Keratinocyte (primary cell): ENCODE measurements around the gene SHISA5. TPM values are rescaled to one million over a fixed set of nuclear protein-coding genes. Genes with fewer than 3 reads are reported as not detected.

Source experiments
- DNase-seq: peaks from one replicate; pipeline ENCODE4 v3.0.0-alpha.2; 2011; ENCODE audit warnings: low read depth, missing footprints, low spot score
- FAIRE-seq: peaks from 2 replicates; lab custom pipeline; 2011; peaks lifted over from hg19 to GRCh38; lab: Jason Lieb, UNC
- H2AFZ ChIP-seq: 2 replicates; pipeline ENCODE4 v1.6.0; 2012; ENCODE audit warnings: low read length, control low read depth, inconsistent platforms; ENCODE audit not compliant: control insufficient read depth
- H3K27ac ChIP-seq: 2 replicates; pipeline ENCODE4 v1.5.1; 2011; ENCODE audit warnings: low read length; ENCODE audit not compliant: control insufficient read depth, insufficient read depth
- H3K27me3 ChIP-seq: 3 replicates; pipeline ENCODE4 v1.6.0; 2011; ENCODE audit warnings: low read length; ENCODE audit not compliant: control insufficient read depth, insufficient read depth; ENCODE audit errors: extremely low read depth
- H3K36me3 ChIP-seq, 2 experiments: 2 replicates in 1 of 2; 3 replicates in 1 of 2; pipeline ENCODE4 v1.5.1; 2011; ENCODE audit warnings: low read length in 2 of 2, mild to moderate bottlenecking in 1 of 2; ENCODE audit not compliant: control insufficient read depth in 2 of 2, insufficient read depth in 2 of 2; ENCODE audit errors: extremely low read depth in 1 of 2
- H3K4me1 ChIP-seq: 3 replicates; pipeline ENCODE4 v1.5.1; 2011; ENCODE audit warnings: low read length; ENCODE audit not compliant: control insufficient read depth, insufficient read depth; ENCODE audit errors: extremely low read depth
- H3K4me2 ChIP-seq: 3 replicates; pipeline ENCODE4 v1.6.0; 2011; ENCODE audit warnings: low read depth, low read length; ENCODE audit not compliant: control insufficient read depth, insufficient read depth; ENCODE audit errors: extremely low read depth
- H3K4me3 ChIP-seq, 3 experiments: fragments of 200-600 bp in 1 of 3; sonication (generic) in 1 of 3; 2 replicates in 2 of 3; 3 replicates in 1 of 3; pipeline ENCODE4 v1.5.1; 2011 to 2016; ENCODE audit warnings: low read length in 3 of 3, mild to moderate bottlenecking in 3 of 3, control low read depth in 2 of 3, inconsistent platforms in 1 of 3, low read depth in 1 of 3, mixed read lengths in 1 of 3, mixed run types in 1 of 3, moderate library complexity in 1 of 3; ENCODE audit not compliant: control insufficient read depth in 2 of 3, insufficient read depth in 2 of 3; ENCODE audit errors: extremely low read depth in 1 of 3
- H3K79me2 ChIP-seq: 2 replicates; pipeline ENCODE4 v1.6.0; 2012; ENCODE audit warnings: low read length; ENCODE audit not compliant: control insufficient read depth, insufficient read depth
- H3K9ac ChIP-seq: 3 replicates; pipeline ENCODE4 v1.6.0; 2011; ENCODE audit warnings: low read length; ENCODE audit not compliant: control insufficient read depth, insufficient read depth; ENCODE audit errors: extremely low read depth
- H3K9me1 ChIP-seq: 3 replicates; pipeline ENCODE4 v1.6.0; 2011; ENCODE audit warnings: low read length; ENCODE audit not compliant: control insufficient read depth, insufficient read depth; ENCODE audit errors: extremely low read depth
- H3K9me3 ChIP-seq: 2 replicates; pipeline ENCODE4 v1.5.1; 2012; ENCODE audit warnings: low read depth, low read length; ENCODE audit not compliant: control insufficient read depth
- H4K20me1 ChIP-seq: 3 replicates; pipeline ENCODE4 v1.6.0; 2011; ENCODE audit warnings: low read length; ENCODE audit not compliant: control insufficient read depth, insufficient read depth; ENCODE audit errors: extremely low read depth
- EZH2 ChIP-seq: IDR thresholded peaks from one replicate; pipeline ENCODE4 v1.6.1; 2012; ENCODE audit warnings: inconsistent platforms, mild to moderate bottlenecking, low read length, moderate library complexity
- dilution Hi-C: fragments of 300-500 bp; cut with MboI; formaldehyde crosslinking; loops from one replicate; pipeline ENCODE4 v1.7.0; 2020; ENCODE audit warnings: low sequenced_read_pairs; ENCODE audit not compliant: extremely low pct_ligation_motif_present
- polyA plus RNA-seq, 5 experiments: library from polyadenylated mRNA; depleted of rRNA in 3 of 5; stranded (reverse) in 3 of 5; stranded (forward) in 1 of 5; unstranded in 1 of 5; fragments of >200 nt; gene quantifications; 1 replicate in 1 of 5; 2 replicates in 3 of 5; 3 replicates in 1 of 5; pipeline versions ENCODE4 v1.2.1 to v1.2.3, GENCODE V29; 2011 to 2012; ENCODE audit warnings: missing spikeins in 2 of 5, low read depth in 1 of 5, low replicate concordance in 1 of 5
- TF ChIP-seq, protein P1 (sequence below), 3 experiments: IDR thresholded peaks in 1 of 3; conservative IDR thresholded peaks in 1 of 3; optimal IDR thresholded peaks in 1 of 3; 2 replicates in 2 of 3; 3 replicates in 1 of 3; pipeline versions ENCODE3 to v1.5.1; 2011; ENCODE audit warnings: low read length in 3 of 3, mild to moderate bottlenecking in 3 of 3, moderate library complexity in 2 of 3, control low read depth in 1 of 3, inconsistent platforms in 1 of 3; ENCODE audit not compliant: insufficient read depth in 2 of 3; ENCODE audit errors: extremely low read depth in 1 of 3

Gene SHISA5
- polyA plus RNA-seq, 1 donor (not counting 4 experiments of a cell fraction or from before 2014, with no cell fraction given) = 94.4 TPM

DNA sequence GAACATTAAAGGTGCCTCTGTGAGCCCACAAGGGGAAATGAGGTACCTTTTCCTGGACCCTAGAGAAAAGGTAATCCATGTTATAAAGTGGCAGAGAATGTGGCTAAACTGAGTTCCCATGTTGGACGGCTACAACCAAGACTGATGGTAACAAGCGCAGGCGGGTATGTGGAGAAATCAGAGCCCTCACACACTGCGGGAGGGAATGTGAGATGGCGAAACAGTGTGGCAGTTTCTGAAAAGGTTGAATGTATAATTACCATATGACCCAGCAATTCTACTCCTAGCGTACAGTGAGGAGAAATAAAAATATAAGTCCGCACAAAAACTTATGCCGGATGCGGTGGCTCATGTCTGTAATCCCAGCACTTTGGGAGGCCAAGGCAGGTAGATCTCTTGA, 24.1 kb upstream of the SHISA5 start:
- no peak for TF ChIP-seq EZH2
- TF ChIP-seq, protein P1, sequence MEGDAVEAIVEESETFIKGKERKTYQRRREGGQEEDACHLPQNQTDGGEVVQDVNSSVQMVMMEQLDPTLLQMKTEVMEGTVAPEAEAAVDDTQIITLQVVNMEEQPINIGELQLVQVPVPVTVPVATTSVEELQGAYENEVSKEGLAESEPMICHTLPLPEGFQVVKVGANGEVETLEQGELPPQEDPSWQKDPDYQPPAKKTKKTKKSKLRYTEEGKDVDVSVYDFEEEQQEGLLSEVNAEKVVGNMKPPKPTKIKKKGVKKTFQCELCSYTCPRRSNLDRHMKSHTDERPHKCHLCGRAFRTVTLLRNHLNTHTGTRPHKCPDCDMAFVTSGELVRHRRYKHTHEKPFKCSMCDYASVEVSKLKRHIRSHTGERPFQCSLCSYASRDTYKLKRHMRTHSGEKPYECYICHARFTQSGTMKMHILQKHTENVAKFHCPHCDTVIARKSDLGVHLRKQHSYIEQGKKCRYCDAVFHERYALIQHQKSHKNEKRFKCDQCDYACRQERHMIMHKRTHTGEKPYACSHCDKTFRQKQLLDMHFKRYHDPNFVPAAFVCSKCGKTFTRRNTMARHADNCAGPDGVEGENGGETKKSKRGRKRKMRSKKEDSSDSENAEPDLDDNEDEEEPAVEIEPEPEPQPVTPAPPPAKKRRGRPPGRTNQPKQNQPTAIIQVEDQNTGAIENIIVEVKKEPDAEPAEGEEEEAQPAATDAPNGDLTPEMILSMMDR (optimal IDR thresholded peaks at IDR 0.05 in 1 of 3, IDR thresholded peaks at IDR 0.05 in 1 of 3, conservative IDR thresholded peaks at IDR 0.05 in 1 of 3; ENCODE audit: extremely low read depth in 1 of 3, insufficient read depth in 2 of 3, low read length in 3 of 3) = no peak
- dilution Hi-C loops = no loop called here
- no peak overlapping the region for H3K4me3 ChIP-seq

DNA sequence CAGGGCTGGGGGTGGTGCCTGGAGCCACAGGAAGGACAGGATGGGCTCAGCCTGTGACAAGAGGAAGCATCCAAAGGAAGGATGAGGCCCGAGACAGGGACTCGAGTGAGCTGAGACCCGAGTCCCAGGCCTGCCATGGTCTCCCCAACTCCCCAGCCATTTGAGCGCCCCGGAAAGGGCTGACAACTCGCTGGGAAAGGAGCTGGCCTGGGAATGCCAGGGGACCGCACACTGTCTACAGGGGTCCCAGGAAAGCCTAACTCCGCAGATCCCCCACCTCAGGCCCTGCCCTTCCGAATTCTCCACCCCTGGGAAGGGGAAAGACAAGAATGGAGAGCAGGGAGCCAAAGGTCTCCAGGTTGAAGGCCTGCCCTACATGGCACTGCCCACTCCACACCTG, 21.0 kb upstream of the SHISA5 start:
- Histone ChIP-seq H3K79me2 (no peaks in the 10 kb centered on the region), H3K9ac (no peak overlapping the region), H3K9me1 (no peaks in the 10 kb centered on the region), H3K27ac (no peak overlapping the region), H3K4me3 (no peak overlapping the region), H4K20me1 (no peaks in the 10 kb centered on the region), H3K36me3 (peaks cover 19 to 20% of the 10 kb centered on the region in 2 experiments), H3K4me1 (no peaks in the 10 kb centered on the region), H3K4me2 (no peak overlapping the region), H3K27me3 (no peaks in the 10 kb centered on the region), H3K9me3 (no peaks in the 10 kb centered on the region), H2AFZ (no peak overlapping the region)
- dilution Hi-C loops = no loop called here
- TF ChIP-seq EZH2 = no peak
- TF ChIP-seq, protein P1 (optimal IDR thresholded peaks at IDR 0.05 in 1 of 3, IDR thresholded peaks at IDR 0.05 in 1 of 3, conservative IDR thresholded peaks at IDR 0.05 in 1 of 3; ENCODE audit: extremely low read depth in 1 of 3, insufficient read depth in 2 of 3, low read length in 3 of 3) = no peak
- FAIRE-seq (no peak), DNase-seq (no peak)

More for the DNA sequence above, 24.1 kb upstream of the SHISA5 start:
- no peaks in the 10 kb centered on the region for H3K9me1 ChIP-seq
- H3K79me2 ChIP-seq = no peaks in the 10 kb centered on the region
- no peaks in the 10 kb centered on the region for H3K4me1 ChIP-seq
- no peaks in the 10 kb centered on the region for H3K9me3 ChIP-seq
- H2AFZ ChIP-seq = no peak overlapping the region
- H3K9ac ChIP-seq = no peak overlapping the region
- no peak overlapping the region for H3K4me2 ChIP-seq
- no peak overlapping the region for H3K27ac ChIP-seq
- no peak for FAIRE-seq
- DNase-seq = no peak
- peaks cover 16 to 21% of the 10 kb centered on the region in 2 experiments for H3K36me3 ChIP-seq
- H3K27me3 ChIP-seq = no peaks in the 10 kb centered on the region
- no peaks in the 10 kb centered on the region for H4K20me1 ChIP-seq
